CD8-positive, alpha-beta memory T cell (primary cell): ENCODE measurements around the gene HP. TPM values are rescaled to one million over a fixed set of nuclear protein-coding genes. Genes with fewer than 3 reads are reported as not detected.

Experiments
- CTCF ChIA-PET: fragments of 350-600 bp; sonication (Branson Sonifier 250); formaldehyde crosslinking; loops from one replicate; lab custom pipeline; 2021; ENCODE audit warnings: antibody characterized with exemption; lab: Charles Lee
- POLR2A ChIA-PET: fragments of 350-600 bp; sonication (Branson Sonifier 250); formaldehyde crosslinking; loops from one replicate; lab custom pipeline; 2021; ENCODE audit warnings: antibody characterized with exemption; lab: Charles Lee
- DNase-seq, 5 donors: peaks; one replicate each; pipeline versions ENCODE4 v3.0.0 to v3.0.0-alpha.2; 2020 to 2022; ENCODE audit warnings: mixed read lengths in 1 of 5
- H3K27ac ChIP-seq: one replicate; pipeline ENCODE4 v1.7.0; 2013; ENCODE audit warnings: low read depth, mild to moderate bottlenecking, low read length, moderate library complexity
- H3K27me3 ChIP-seq: 2 replicates; pipeline ENCODE4 v1.7.0; 2013; ENCODE audit warnings: low read length, mild to moderate bottlenecking; ENCODE audit not compliant: insufficient read depth, poor library complexity, severe bottlenecking
- H3K36me3 ChIP-seq: 2 replicates; pipeline ENCODE4 v1.7.0; 2013; ENCODE audit warnings: mild to moderate bottlenecking, low read length, moderate library complexity; ENCODE audit not compliant: insufficient read depth
- H3K4me1 ChIP-seq: 2 replicates; pipeline ENCODE4 v1.7.0; 2013; ENCODE audit warnings: mild to moderate bottlenecking, low read length, moderate library complexity; ENCODE audit not compliant: insufficient read depth
- H3K4me3 ChIP-seq: 2 replicates; pipeline ENCODE4 v1.7.0; 2013; ENCODE audit warnings: mild to moderate bottlenecking, low read length
- H3K9me3 ChIP-seq: 2 replicates; pipeline ENCODE4 v1.7.0; 2013; ENCODE audit warnings: mild to moderate bottlenecking, low read length
- H3K27ac Mint-ChIP-seq, 8 donors: one replicate each; pipeline ENCODE4 v1.8.0; 2020 to 2021; ENCODE audit warnings: mixed read lengths in 8 of 8, mild to moderate bottlenecking in 6 of 8, inconsistent platforms in 3 of 8, moderate library complexity in 3 of 8
- H3K27me3 Mint-ChIP-seq, 2 donors: one replicate each; pipeline ENCODE4 v1.8.0; 2020 to 2021; ENCODE audit warnings: mixed read lengths in 2 of 2, mild to moderate bottlenecking in 1 of 2, moderate library complexity in 1 of 2
- H3K36me3 Mint-ChIP-seq, 3 donors: one replicate each; pipeline ENCODE4 v1.8.0; 2020 to 2021; ENCODE audit warnings: mixed read lengths in 3 of 3, inconsistent platforms in 1 of 3, mild to moderate bottlenecking in 1 of 3
- H3K4me1 Mint-ChIP-seq, 3 donors: one replicate each; pipeline ENCODE4 v1.8.0; 2020 to 2021; ENCODE audit warnings: mixed read lengths in 3 of 3, inconsistent platforms in 1 of 3, mild to moderate bottlenecking in 1 of 3
- H3K4me3 Mint-ChIP-seq, 7 donors: one replicate each; pipeline ENCODE4 v1.8.0; 2020 to 2021; ENCODE audit warnings: mixed read lengths in 7 of 7, mild to moderate bottlenecking in 6 of 7, moderate library complexity in 4 of 7, inconsistent platforms in 2 of 7
- H3K9me3 Mint-ChIP-seq, 5 donors: one replicate each; pipeline ENCODE4 v1.8.0; 2020 to 2022; ENCODE audit warnings: mixed read lengths in 5 of 5, mild to moderate bottlenecking in 3 of 5, moderate library complexity in 2 of 5, inconsistent platforms in 1 of 5
- polyA plus RNA-seq: library from polyadenylated mRNA; unstranded; fragments of 300-500 nt; fragmentation: Illumina TruSeq; gene quantifications from one replicate; pipeline ENCODE4 v1.2.3, GENCODE V29; 2021
- total RNA-seq, 2 experiments: library from RNA; stranded (reverse); gene quantifications; one replicate each; pipeline ENCODE4 v1.2.3, GENCODE V29; 2021

The HP gene
- total and polyA plus RNA-seq, 3 experiments from 2014 or later, result not detected

GRCh38 chr16:72094266-72094610, 39.9 kb downstream of the HP start:
- no peaks in the 10 kb centered on the region for H3K9me3 Mint-ChIP-seq
- no peak for DNase-seq
- ChIA-PET POLR2A (no interaction called here), CTCF (no interaction called here)
- H3K4me1 ChIP-seq, result peaks cover 28% of the 10 kb centered on the region
- H3K4me1 Mint-ChIP-seq, result peaks cover 62 to 77% (median 67%) of the 10 kb centered on the region in 3 donors
- peak overlapping the region; percentile 80 to 100 (median 99) for H3K27ac Mint-ChIP-seq
- peaks cover 41% of the 10 kb centered on the region for H3K36me3 ChIP-seq
- H3K4me3 ChIP-seq, result peak overlapping the region; percentile 84
- H3K4me3 Mint-ChIP-seq, result peak overlapping the region; percentile 93 to 100 (median 99)
- no peaks in the 10 kb centered on the region for H3K27me3 ChIP-seq
- H3K9me3 ChIP-seq, result no peaks in the 10 kb centered on the region
- no peaks in the 10 kb centered on the region for H3K27me3 Mint-ChIP-seq
- peaks cover 0 to 66% (median 21%) of the 10 kb centered on the region in 3 donors for H3K36me3 Mint-ChIP-seq
- peak overlapping the region; percentile 95 for H3K27ac ChIP-seq

DNA sequence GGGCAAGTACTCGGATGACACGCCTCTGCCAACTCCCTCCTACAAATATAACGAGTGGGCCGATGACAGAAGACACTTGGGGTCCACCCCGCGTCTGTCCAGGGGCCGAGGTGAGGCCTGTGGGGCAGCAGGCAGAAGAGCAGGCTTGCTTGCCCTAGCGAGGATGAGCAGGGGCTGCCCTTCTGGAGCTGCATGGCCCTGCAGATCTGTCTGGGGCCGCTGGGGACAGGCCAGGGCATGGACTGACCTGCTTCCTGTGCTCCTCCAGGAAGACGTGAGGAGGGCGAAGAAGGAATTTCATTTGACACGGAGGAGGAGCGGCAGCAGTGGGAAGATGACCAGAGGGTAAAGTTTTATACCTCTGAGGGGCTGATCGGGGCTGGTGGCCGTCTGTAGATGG, 44.6 kb downstream of the HP start:
- Mint-ChIP-seq H3K4me1 (peaks cover 27 to 43% (median 31%) of the 10 kb centered on the region in 3 donors), H3K9me3 (no peaks in the 10 kb centered on the region), H3K36me3 (peaks cover 7 to 88% (median 28%) of the 10 kb centered on the region in 3 donors), H3K27me3 (no peaks in the 10 kb centered on the region), H3K27ac (no peak overlapping the region), H3K4me3 (no peak overlapping the region)
- DNase-seq, result no peak
- H3K4me1 ChIP-seq, result peaks cover 14% of the 10 kb centered on the region
- peaks cover 78% of the 10 kb centered on the region for H3K36me3 ChIP-seq
- H3K27me3 ChIP-seq, result no peaks in the 10 kb centered on the region
- H3K9me3 ChIP-seq, result no peaks in the 10 kb centered on the region
- no peak overlapping the region for H3K27ac ChIP-seq
- ChIA-PET POLR2A (no interaction called here), CTCF (no interaction called here)
- H3K4me3 ChIP-seq, result no peak overlapping the region

- DNase-seq, result peak in 3 of 5 donors; percentile 25 to 34 (median 26)
- no peak overlapping the region for H3K27ac Mint-ChIP-seq
- POLR2A ChIA-PET, result no interaction called here
- H3K27me3 Mint-ChIP-seq, result no peaks in the 10 kb centered on the region
- CTCF ChIA-PET, result interaction anchor here (0.9 kb wide), 1 partner anchor 29 kb away, joined by 3 read pairs; no protein-coding TSS in a partner anchor
- Histone ChIP-seq H3K27ac (no peak overlapping the region), H3K27me3 (no peaks in the 10 kb centered on the region), H3K4me3 (no peak overlapping the region), H3K9me3 (no peaks in the 10 kb centered on the region), H3K36me3 (peaks cover 83% of the 10 kb centered on the region), H3K4me1 (peaks cover 11% of the 10 kb centered on the region)
- peaks cover 7 to 89% (median 28%) of the 10 kb centered on the region in 3 donors for H3K36me3 Mint-ChIP-seq
- no peak overlapping the region for H3K4me3 Mint-ChIP-seq
- peaks cover 24 to 38% (median 27%) of the 10 kb centered on the region in 3 donors for H3K4me1 Mint-ChIP-seq
- no peaks in the 10 kb centered on the region for H3K9me3 Mint-ChIP-seq
These were observed 45.1 kb downstream of the HP start for GRCh38 chr16:72099377-72099818.

DNA sequence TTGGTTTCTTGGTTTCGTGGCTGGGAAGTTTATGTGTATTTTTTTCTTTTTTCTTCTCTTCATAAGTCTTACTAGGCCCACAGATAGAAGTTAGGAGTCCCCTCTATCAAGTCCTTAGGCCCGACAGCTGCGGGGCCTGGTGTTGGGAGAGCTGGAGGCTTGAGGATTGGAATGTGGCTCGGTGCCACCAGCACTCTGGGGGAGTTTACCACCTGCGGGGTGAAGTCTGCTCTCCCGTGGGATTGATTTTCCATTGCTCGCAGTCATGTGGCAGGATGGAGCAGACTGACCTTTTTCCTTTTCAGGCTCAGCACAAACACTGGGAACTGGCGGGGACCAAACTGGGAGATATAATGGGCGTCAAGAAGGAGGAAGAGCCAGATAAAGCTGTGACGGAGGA, 46.9 kb downstream of the HP start:
- Histone ChIP-seq H3K4me3 (no peak overlapping the region), H3K27me3 (no peaks in the 10 kb centered on the region), H3K9me3 (no peaks in the 10 kb centered on the region), H3K36me3 (peaks cover 97% of the 10 kb centered on the region), H3K27ac (no peak overlapping the region), H3K4me1 (no peaks in the 10 kb centered on the region)
- ChIA-PET CTCF (no interaction called here), POLR2A (no interaction called here)
- Mint-ChIP-seq H3K36me3 (peaks cover 13 to 100% (median 33%) of the 10 kb centered on the region in 3 donors), H3K4me1 (peaks cover 7 to 20% (median 10%) of the 10 kb centered on the region in 3 donors), H3K27me3 (no peaks in the 10 kb centered on the region), H3K27ac (no peak overlapping the region), H3K4me3 (no peak overlapping the region), H3K9me3 (no peaks in the 10 kb centered on the region)
- no peak for DNase-seq

DNA sequence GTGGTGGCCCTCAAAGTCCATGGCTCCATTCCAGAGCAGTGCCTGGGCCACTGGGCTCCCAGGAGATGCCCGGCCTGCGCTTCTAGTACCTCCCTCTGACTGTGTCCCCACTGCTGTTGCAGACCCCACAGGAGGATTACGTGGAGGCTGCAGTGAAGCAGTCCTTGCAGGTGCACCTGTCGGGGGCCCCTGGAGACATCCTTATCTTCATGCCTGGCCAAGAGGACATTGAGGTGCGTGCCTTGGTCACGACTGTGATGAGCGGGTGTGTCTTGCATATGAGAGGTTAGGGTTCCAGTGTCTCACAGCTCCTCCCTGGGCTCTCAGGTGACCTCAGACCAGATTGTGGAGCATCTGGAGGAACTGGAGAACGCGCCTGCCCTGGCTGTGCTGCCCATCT, 50.6 kb downstream of the HP start:
- H3K27ac Mint-ChIP-seq, result no peak overlapping the region
- Histone ChIP-seq H3K4me1 (no peaks in the 10 kb centered on the region), H3K4me3 (no peak overlapping the region), H3K36me3 (peaks cover 89% of the 10 kb centered on the region), H3K27ac (no peak overlapping the region), H3K27me3 (no peaks in the 10 kb centered on the region), H3K9me3 (no peaks in the 10 kb centered on the region)
- no peaks in the 10 kb centered on the region for H3K9me3 Mint-ChIP-seq
- H3K4me1 Mint-ChIP-seq, result no peaks in the 10 kb centered on the region
- H3K4me3 Mint-ChIP-seq, result no peak overlapping the region
- H3K36me3 Mint-ChIP-seq, result peaks cover 14 to 100% (median 26%) of the 10 kb centered on the region in 3 donors
- no peak for DNase-seq
- no peaks in the 10 kb centered on the region for H3K27me3 Mint-ChIP-seq
- POLR2A ChIA-PET, result no interaction called here
- CTCF ChIA-PET, result no interaction called here

GRCh38 chr16:72105978-72106377, 51.7 kb downstream of the HP start:
- CTCF ChIA-PET, result no interaction called here
- no peaks in the 10 kb centered on the region for H3K9me3 ChIP-seq
- no peaks in the 10 kb centered on the region for H3K9me3 Mint-ChIP-seq
- DNase-seq, result no peak
- H3K27me3 Mint-ChIP-seq, result no peaks in the 10 kb centered on the region
- H3K36me3 Mint-ChIP-seq, result peaks cover 14 to 100% (median 33%) of the 10 kb centered on the region in 3 donors
- no peaks in the 10 kb centered on the region for H3K27me3 ChIP-seq
- POLR2A ChIA-PET, result no interaction called here
- H3K4me1 Mint-ChIP-seq, result no peaks in the 10 kb centered on the region
- H3K4me1 ChIP-seq, result no peaks in the 10 kb centered on the region
- no peak overlapping the region for H3K27ac ChIP-seq
- no peak overlapping the region for H3K4me3 ChIP-seq
- H3K4me3 Mint-ChIP-seq, result no peak overlapping the region
- peaks cover 89% of the 10 kb centered on the region for H3K36me3 ChIP-seq
- H3K27ac Mint-ChIP-seq, result peak overlapping the region in 1 of 8 donors; percentile 64

DNA sequence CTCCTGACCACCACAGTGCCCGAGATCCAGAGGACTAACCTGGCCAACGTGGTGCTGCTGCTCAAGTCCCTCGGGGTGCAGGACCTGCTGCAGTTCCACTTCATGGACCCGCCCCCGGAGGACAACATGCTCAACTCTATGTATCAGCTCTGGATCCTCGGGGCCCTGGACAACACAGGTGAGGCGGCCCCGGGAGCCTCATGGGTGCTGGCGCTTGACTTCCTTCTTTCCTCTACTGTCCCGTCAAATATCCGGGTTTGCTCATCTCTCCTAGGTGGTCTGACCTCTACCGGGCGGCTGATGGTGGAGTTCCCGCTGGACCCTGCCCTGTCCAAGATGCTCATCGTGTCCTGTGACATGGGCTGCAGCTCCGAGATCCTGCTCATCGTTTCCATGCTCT, 53.1 kb downstream of the HP start:
- peaks cover 89% of the 10 kb centered on the region for H3K36me3 ChIP-seq
- no peaks in the 10 kb centered on the region for H3K4me1 ChIP-seq
- peak overlapping the region in 2 of 8 donors; percentile 23 to 77 for H3K27ac Mint-ChIP-seq
- no peaks in the 10 kb centered on the region for H3K9me3 Mint-ChIP-seq
- DNase-seq, result no peak
- H3K4me1 Mint-ChIP-seq, result no peaks in the 10 kb centered on the region
- no peaks in the 10 kb centered on the region for H3K27me3 Mint-ChIP-seq
- H3K4me3 ChIP-seq, result no peak overlapping the region
- H3K36me3 Mint-ChIP-seq, result peaks cover 14 to 100% (median 39%) of the 10 kb centered on the region in 3 donors
- no peaks in the 10 kb centered on the region for H3K9me3 ChIP-seq
- ChIA-PET CTCF (no interaction called here), POLR2A (no interaction called here)
- no peak overlapping the region for H3K4me3 Mint-ChIP-seq
- no peak overlapping the region for H3K27ac ChIP-seq
- H3K27me3 ChIP-seq, result no peaks in the 10 kb centered on the region

DNA sequence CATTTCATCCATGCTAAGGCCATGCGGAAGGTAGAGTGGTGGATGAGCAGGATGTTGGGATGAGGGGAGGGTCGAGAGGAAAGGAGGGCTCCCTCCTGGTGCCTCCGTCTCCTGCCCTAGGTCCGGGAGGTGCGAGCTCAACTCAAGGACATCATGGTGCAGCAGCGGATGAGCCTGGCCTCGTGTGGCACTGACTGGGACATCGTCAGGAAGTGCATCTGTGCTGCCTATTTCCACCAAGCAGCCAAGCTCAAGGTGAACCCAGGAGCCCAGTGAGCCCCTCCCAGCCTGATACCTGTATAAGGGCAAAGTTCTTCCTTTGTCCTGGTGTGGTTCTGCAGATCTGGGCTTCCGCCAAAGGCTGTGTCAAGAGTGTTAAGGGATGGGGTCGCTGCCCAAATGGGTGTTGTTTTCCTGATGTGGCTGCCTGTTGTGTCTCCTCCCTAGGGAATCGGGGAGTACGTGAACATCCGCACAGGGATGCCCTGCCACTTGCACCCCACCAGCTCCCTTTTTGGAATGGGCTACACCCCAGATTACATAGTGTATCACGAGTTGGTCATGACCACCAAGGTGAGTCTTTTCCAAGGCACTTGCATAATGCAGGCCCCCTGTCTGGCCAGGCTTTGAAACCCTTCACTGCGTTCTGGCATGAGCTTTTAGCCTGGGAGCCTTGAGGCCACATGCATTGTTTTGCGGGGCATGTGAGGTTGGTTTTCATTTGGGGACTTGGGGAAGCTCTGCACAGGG, 54.2 kb downstream of the HP start:
- H3K27ac ChIP-seq, result no peak overlapping the region
- POLR2A ChIA-PET, result no interaction called here

More for the DNA sequence above, 54.2 kb downstream of the HP start:
- DNase-seq, result no peak
- H3K9me3 ChIP-seq, result no peaks in the 10 kb centered on the region
- H3K9me3 Mint-ChIP-seq, result no peaks in the 10 kb centered on the region
- H3K4me1 Mint-ChIP-seq, result no peaks in the 10 kb centered on the region
- no peaks in the 10 kb centered on the region for H3K27me3 Mint-ChIP-seq
- H3K36me3 ChIP-seq, result peaks cover 78% of the 10 kb centered on the region
- no peak overlapping the region for H3K4me3 ChIP-seq
- no peaks in the 10 kb centered on the region for H3K4me1 ChIP-seq
- CTCF ChIA-PET, result no interaction called here
- peaks cover 11 to 100% (median 37%) of the 10 kb centered on the region in 3 donors for H3K36me3 Mint-ChIP-seq
- no peak overlapping the region for H3K27ac Mint-ChIP-seq
- H3K4me3 Mint-ChIP-seq, result no peak overlapping the region
- H3K27me3 ChIP-seq, result no peaks in the 10 kb centered on the region
